SKM-1 (cell line): ENCODE results near the gene CLINT1.

Source experiments
- DNase-seq: peaks from one replicate; lab custom pipeline; 2025; ENCODE audit not compliant: unreplicated experiment; lab: John Stamatoyannopoulos, UW

CLINT1 gene

DNA sequence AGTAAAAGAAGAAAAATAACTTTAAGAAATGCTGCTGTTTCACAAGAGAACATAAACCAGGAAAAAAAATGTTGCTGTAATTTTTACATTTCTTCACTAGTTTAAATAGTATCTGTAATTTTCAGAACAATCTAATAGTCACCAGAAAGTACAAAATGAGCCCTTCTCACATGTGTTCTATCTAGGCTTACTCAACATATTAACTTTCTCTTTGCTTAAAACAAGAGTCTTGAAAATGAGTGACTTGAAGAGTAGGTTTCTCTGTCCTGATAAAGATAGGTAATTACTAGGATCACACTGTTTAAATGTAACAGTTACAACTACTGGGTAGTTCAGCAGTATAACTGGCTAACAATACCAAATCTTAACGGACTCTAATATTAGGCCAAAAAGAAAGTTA, 37.5 kb downstream of the CLINT1 start:
- DNase-seq, result no peak

- DNase-seq, result no peak
These were observed 38.2 kb downstream of the CLINT1 start for GRCh38 chr5:157820593-157821252.

DNA sequence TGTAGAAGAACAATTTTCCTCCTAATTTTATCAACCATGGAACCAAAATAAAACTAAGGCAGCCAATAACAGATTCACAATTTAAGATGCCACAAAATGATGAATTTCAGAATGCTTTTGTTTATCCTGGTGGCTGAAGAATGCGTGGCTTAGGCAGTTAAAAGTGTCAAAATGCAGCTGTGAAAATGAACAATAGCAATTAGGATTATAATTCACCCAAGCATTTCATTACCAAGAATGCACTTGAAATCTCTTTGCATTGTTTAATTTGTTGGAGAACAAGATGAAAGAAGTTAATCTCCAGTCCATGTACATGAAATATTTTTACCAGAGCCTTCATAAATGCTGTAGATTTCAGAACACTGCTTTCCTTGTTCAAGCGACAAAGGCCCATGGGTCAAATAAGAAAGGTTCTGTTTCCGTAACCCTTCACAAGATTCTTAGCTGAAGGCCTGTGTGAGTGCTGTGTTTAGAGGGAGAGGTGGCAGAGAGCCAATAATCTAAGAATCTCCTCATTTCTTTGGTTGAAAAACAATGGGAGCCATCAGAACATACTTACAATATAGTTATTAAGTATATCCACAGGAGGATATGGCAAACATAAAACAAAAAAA, 39.3 kb downstream of the CLINT1 start:
- DNase-seq, result no peak

GRCh38 chr5:157818368-157818767, 40.6 kb downstream of the CLINT1 start:
- no peak for DNase-seq

DNA sequence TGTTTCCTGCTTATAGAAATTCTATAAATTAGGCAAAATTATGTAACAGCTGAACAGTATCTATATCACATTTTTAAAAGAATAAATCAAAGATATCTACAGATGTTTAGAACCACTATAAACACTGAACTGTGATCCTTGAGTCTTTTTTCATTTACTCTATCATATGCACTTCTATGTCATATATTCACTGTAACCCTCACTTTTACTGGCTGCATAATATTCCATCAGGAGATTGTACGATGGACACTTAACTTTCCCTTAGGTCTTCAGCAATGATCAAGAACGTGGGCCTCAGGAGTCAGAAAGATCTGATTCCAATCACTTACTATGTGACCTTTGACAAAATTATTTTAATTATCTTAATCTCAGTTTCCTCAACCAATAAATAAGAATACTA, 41.0 kb downstream of the CLINT1 start:
- DNase-seq, result no peak

GRCh38 chr5:157817387-157817702, 41.6 kb downstream of the CLINT1 start:
- DNase-seq, result no peak

DNA sequence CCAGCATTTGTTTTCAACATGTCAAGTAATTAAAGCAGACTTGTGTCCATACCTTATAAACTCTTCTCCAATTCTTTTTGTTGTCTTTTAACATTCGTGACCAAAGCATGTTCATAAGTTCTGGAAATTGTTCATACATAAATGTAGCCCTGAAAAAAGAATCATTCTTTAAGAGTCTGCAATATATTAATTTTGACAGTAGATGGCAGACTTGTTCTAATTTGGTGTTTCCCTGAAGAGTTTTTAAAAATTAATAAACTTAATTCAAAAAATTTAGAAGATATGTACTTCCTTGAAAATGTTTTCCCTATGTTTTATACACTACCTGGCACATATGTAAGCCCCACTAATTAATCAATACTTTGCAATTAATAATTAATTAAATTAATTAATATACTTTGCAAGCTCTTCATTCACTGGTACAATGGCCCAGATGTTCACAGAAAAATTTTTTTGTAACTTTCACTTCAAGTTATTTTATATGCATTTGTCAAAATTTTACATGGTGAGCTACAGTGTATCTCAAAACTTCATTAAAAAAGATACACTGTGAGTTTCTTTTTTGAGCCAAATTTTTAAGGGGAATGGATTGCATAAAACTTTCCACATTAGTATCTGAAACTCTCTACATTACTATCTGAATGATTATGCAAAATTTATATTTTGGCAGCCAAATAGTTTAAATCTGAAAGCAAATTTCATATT, 42.1 kb downstream of the CLINT1 start:
- no peak for DNase-seq

DNA sequence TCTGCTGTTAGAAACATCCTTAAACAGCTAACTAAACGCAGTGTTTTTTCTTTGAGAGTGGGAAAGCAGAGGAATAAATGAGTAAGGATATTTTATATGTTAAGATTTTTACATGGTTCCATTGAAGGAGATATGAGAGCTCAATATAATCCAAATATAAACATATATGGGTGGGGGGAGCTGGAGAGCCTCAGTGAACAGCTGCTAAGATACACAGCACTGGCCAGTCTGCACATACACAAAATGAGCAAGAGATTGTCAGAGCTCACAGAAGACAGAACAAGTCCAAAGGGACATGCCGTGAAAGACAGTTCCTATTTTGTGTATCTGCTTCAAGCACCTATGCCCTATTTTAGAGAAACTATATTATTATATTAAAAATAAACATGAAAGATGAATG, 46.9 kb downstream of the CLINT1 start:
- DNase-seq, result no peak

DNA sequence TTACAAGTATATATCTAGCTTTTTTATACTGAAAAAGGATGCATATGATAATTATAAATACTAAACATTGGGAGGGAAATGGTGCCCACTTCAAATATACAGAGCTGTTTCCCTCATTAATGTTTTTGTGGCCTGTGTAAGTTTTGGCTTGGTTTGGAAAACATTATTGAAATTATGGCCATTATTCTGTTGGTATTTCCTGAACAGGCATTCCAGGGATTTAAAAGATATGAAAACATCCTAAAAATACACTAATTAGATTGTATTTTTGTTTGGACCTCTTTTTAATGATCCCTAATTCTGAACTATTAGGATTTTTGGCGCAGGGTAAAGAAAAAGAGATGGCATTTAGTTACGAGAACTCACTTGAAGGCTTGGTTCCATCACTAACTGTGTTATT, 50.9 kb downstream of the CLINT1 start:
- DNase-seq, result no peak

GRCh38 chr5:157802736-157803135, 56.2 kb downstream of the CLINT1 start:
- DNase-seq, result no peak

GRCh38 chr5:157800137-157800536, 58.8 kb downstream of the CLINT1 start:
- DNase-seq, result no peak

- no peak for DNase-seq
These were observed 59.4 kb downstream of the CLINT1 start for GRCh38 chr5:157799578-157799977.

DNA sequence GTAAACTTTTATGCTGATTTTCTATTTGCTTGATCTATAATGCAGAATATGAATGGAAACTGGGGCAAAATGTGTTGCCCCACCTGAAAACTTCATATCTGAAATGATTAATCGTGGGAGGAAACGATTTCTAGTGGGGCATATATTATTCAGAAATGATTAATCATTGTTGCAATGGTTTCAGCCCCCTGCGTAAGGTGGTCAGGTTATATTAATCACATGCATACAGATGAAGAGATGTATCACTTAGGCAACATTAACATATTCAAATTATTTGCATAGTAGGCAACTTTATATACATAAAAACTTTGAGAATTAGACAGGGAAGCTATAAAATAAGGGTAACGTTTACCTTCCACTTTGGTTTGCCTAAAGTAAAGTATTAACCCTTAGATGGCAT, 65.6 kb downstream of the CLINT1 start:
- no peak for DNase-seq

GRCh38 chr5:157785801-157786200, 73.1 kb downstream of the CLINT1 start:
- DNase-seq, result no peak

- DNase-seq, result no peak
These were observed 79.7 kb downstream of the CLINT1 start for GRCh38 chr5:157779221-157779620.

GRCh38 chr5:157778121-157778805, 80.7 kb downstream of the CLINT1 start:
- DNase-seq, result no peak

DNA sequence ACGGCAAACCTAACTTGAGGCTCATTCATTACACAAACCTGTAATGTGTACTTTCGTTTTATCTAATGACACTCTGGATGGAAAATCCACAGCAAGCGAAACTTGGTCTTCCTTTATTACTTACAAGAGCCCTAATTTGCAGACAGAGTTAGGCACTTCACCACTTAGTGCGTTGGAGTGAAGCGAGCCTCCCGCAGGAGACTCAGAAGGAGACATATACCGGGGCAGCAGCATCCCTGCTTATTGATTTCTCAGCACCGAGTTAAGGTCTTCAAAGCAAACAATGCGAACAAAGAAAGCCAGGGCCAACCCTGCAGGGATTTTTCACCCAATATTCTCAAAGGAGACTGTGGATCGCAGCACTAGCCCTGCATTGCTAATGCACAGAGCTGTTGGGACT, 86.8 kb downstream of the CLINT1 start:
- no peak for DNase-seq

- DNase-seq, result no peak
These were observed 88.3 kb downstream of the CLINT1 start for GRCh38 chr5:157770665-157771064.

GRCh38 chr5:157767689-157768088, 91.3 kb downstream of the CLINT1 start:
- DNase-seq, result no peak

DNA sequence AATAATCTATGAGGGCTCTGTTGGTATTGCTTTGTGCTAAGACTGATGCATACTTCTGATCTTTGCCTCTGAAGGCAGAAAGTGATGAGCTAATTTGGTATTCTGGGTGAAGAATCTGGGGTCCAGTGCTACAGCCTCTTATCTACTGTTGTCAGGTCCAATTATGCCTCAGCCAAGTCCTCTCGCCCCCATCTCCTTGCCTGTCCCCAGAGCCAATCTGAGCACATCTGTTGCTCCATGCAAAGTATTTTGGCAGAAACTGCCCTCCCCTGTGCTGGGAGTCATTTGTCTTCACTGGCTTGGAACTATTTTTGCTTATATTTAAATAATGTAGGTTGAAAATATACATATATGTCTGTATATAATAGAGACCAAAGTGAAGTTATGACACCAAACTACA, 92.0 kb downstream of the CLINT1 start:
- no peak for DNase-seq

DNA sequence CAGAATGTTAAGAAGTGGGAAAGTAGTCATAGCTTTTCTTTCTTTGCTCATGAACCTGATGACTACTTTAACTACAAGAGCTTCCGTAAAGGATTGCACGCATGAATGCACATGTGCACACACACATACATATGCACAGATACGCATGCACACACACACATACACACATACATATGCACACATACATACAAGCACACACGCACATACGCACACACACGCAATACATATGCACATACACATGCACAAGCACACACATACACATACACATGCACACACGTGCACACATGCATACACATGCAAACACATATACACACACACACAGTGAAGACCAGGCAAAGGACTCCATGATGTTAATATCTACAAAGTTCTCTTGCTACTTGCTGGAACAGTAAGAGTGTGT, 92.5 kb downstream of the CLINT1 start:
- DNase-seq, result no peak

DNA sequence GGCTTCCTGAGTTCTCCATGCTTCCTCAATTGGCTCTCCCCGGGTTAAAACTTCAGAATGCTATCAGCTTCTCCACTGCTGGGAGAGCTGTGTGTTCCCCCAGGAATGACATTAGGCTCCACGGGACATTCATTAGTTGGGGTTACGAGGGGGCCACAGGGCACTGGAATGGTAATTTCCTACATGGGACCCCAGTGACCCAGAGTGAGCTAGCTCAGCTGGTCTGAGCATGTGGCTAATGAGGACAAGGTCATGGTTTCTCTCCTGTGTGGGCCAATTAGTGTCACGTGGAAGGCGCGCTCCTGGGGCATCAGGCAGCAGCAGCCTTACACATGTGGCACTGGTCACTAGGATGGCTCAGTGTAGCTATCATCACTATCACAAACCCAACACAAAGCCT, 94.4 kb downstream of the CLINT1 start:
- DNase-seq, result no peak
